ENCODE results near the gene CYBA.
"Not testable (repeated sequence)": the region's sequence is repeated elsewhere in the genome, so short reads cannot be mapped to it uniquely, and the experiment has no call there.

CYBA gene

DNA sequence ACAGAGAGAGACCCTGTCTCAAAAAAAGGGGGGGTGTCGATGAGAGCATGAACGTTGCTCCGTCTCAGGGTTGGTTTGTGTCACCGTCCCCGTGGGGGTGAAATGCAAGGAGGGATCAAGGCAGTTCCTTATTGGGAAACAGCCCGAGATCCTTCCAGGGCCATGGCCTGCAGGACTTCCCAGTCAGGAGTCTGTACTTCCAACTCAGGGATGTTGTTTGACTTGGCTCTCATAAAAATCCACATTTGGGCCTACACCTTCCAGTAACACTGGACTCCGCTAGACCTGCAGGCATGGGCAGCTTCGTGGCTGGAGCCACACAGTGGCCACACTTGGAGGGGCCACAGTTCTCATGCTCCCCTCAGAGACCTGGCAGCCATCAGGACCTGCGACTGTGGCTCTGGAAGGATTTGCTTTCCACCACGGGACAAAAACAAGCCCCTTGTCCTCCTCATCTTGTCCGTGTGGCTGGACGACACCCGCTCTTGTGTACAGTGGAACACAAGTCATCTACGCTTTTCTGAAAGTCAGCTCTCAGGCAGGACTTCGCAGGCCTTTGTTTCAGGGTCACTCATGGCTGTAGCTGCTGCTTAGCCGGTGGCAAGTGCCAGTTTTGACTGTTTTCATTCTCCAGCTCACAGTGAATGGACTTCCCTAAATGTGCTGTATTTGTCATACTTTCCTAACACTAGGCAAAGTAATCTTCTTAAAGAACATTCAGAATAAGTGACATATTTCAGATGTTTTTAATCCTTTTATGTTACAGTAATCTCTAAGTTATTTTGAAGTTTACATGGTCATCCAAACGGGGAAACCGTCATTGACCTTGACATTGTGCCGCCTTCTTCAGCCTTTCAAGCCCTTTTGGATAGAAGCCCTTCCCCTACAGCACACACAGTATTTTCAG lies 36.7 kb downstream of the CYBA start:
- no peak for DNase-seq (ENCODE audit: low read depth)

DNA sequence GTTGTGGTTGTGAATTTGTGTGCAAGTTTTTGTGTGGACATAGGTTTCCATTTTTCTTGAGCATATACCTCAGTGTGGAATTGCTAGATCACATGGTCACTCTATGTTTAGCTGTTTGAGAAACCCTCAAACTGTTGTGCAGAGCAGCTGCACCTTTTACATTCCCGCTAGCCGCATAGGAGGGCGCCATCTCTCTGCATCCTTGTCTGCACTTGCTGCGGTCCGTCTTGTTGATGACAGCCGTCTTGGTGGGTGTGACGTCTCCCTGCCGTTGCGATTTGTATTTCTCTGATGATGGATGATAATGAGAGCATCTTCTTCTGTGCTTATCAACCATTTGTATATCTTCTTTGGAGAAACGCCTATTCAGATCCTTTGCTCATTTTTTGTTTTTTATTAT lies 37.6 kb downstream of the CYBA start:
- no peak for DNase-seq (ENCODE audit: low read depth)

- no peak for DNase-seq (ENCODE audit: low read depth)
These were observed 39.7 kb downstream of the CYBA start for GRCh38 chr16:88610909-88611812.

GRCh38 chr16:88610080-88610479 lies 40.8 kb downstream of the CYBA start:
- DNase-seq (ENCODE audit: low read depth), result no peak

- not testable (repeated sequence) for DNase-seq (ENCODE audit: low read depth)
These were observed 41.4 kb downstream of the CYBA start for GRCh38 chr16:88609426-88609825.

- no peak for DNase-seq (ENCODE audit: low read depth)
These were observed 42.8 kb downstream of the CYBA start for GRCh38 chr16:88608076-88608475.

DNA sequence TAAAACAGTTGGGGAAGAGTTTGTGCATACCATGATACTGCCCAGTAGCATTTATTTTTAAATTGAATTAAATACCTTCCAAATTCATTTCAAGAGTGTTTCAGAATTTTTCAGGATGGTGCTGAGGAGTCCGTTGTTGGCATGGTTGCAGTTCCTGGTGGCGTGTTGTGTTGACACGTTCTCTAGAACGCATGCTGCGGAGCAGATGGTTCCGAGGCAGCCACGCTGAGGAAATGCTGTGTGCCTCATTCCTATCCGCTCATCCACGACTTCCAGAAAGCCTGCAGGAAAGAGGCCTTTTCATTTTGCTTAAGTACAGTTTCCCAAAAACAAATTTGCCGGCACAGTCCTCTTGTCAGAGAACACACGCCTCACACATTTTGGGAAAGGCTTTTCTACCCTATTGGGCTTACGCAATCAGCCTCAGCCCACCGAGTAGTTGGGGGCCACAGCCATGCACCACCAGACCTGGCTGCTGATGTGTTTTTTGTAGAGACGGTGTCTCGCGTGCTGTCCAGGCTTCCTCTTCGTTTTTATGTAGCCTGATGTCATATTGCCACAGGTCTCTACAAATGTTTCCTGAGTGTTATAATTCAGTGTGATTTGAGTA lies 44.6 kb downstream of the CYBA start:
- no peak for DNase-seq (ENCODE audit: low read depth)

- no peak for DNase-seq (ENCODE audit: low read depth)
These were observed 45.4 kb downstream of the CYBA start for GRCh38 chr16:88605186-88606147.

- no peak for DNase-seq (ENCODE audit: low read depth)
These were observed 48.8 kb downstream of the CYBA start for GRCh38 chr16:88602091-88602490.

DNA sequence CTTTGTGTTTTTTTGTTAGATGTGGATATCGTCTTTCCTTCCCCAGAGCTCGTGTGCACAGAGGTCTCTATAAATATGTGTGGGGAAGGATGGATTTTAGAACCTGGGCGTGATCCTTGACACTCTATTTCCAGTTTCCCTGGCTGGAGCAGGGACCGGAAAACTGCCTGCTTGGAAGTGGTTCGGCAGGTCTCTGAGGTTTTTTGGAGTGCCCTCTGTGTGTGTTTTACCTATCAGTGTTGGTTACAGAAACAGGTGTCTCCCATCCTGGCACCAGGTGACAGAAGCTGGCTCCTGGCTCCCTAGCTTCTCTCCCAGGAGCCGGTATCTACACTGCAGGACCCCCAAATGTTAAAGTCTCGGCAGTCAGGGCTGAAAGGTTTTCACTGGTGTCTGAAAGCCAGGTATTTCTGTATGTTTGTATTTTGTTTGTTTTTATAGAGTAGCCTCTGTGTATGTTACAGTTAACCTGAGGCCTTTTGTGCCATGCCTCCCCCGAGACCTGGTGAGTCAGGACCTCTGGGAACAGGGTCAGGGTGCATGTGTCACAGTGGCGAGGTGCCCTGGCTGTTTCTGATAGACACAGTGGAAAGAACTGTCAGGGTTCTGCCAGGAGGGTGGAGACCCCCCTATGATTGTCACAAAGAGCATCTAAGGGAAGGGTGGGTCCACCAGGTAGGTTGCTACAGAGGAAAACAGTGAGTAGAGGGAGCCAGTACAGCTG lies 49.4 kb downstream of the CYBA start:
- no peak for DNase-seq (ENCODE audit: low read depth)

- DNase-seq (ENCODE audit: low read depth), result no peak
These were observed 50.3 kb downstream of the CYBA start for GRCh38 chr16:88600539-88600896.

- DNase-seq (ENCODE audit: low read depth), result no peak
These were observed 50.9 kb downstream of the CYBA start for GRCh38 chr16:88599825-88600538.

- DNase-seq (ENCODE audit: low read depth), result no peak
These were observed 51.6 kb downstream of the CYBA start for GRCh38 chr16:88599092-88599733.

DNA sequence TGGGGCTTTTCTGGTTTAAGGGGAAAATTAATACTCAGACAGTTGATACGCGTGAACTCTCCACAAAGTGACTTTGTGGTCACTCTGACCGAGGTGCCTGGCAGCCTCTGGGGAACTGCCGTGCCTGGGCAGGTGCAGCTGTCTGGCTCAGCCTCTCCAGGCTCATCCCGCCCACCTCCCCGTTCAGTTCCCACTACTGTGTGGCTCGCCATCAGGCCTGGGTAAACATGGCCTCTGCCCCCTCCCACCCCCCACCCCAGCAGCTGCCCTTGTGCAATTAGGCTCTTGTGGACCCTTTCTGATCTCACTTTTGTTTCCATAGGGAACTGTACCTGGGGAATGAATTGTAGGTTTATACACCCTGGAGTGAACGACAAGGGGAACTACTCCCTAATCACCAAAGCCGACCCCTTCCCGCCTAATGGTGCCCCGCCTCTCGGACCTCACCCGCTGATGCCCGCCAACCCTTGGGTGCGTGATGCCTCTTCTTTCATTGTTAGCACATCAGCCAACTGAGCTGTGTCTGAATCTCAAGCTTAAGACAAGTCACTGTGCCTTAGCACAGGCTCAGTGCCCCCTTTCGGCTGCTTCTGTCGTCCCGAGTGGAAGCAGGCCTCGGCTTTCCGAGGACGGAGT lies 52.9 kb downstream of the CYBA start:
- DNase-seq (ENCODE audit: low read depth), result no peak

- no peak for DNase-seq (ENCODE audit: low read depth)
These were observed 54.4 kb downstream of the CYBA start for GRCh38 chr16:88596483-88596882.

DNA sequence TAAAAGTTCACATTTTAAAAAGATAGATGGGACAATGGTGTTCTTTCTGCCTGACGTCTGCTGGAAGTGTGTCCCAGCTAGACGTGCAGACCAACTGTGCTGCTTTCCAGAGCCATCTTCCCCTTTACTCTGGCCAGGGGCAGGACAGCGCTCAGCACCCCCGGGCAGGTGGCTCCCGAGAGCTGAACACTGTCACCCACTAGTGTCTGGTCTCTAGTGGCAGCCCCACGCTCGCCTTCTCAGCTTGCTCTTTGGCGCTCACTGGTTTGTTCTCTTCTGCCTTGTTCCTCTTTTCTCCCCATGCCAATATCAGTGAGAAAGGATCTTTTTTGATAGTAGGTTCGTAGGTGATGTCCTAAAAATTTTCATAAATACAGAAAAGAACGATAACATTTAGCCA lies 54.9 kb downstream of the CYBA start:
- DNase-seq (ENCODE audit: low read depth), result no peak

DNA sequence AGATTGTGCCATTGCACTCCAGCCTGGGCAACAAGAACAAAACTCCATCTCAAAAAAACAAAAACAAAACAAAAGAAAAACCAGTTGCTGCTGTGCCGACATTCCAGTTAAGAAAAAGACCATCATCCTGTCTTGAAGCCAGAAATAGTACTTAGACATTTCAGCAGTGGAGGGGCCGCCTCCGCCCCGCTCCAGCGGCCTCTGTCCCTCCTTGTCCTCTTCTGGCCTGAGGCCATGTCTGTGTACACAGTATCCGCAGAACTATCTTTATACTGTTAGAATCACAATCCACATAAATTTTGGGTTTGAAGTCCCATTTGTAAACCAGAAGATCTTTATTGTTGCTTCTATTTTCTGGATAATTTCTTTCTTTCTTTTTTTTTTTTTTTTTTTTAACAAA lies 55.8 kb downstream of the CYBA start:
- no peak for DNase-seq (ENCODE audit: low read depth)

DNA sequence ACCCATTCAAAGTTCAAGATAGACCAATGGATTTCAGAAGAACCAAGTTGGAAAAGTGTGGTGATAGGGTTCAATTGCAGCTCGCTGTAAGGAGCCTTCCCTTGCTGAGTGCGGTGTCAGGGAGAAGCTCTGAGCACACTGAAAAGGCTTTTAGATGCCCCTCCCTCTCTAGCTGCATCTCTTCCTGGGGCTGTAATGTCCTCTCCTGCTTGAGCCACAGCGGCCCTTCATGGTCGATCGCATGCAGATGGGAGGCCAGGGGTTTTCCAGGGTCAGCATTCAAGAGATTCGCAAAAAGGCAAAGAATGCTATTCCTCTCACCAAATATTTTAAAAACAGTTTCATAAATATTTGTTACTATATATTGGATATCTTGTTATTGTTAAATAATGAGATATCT lies 56.9 kb downstream of the CYBA start:
- DNase-seq (ENCODE audit: low read depth), result no peak

DNA sequence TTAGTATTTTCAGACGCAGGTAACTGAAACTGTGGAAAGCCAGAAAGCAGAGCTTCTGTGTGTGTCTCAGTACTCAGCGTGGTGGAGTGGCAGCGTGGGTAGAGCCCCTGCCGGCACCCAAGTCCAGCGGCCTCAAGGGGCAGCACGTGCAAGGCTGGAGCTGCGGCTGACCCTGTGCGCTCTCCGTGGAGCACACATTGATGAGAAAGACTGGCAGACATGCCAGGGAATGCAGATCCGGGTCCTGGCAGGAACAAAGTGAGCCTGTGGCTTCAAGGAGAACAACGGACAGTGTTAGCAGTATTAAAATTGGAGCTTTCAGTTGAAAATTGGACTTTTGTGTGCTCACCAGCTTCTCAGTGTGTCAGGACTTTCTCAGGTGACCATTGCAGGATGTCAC lies 57.4 kb downstream of the CYBA start:
- DNase-seq (ENCODE audit: low read depth), result no peak
